Activated CD4-positive, alpha-beta T cell treated with anti-CD3 and anti-CD28 coated beads for 48 hours (primary cell): ENCODE results near the gene WASHC4.

Experiments
- DNase-seq: peaks from one replicate; pipeline ENCODE4 v3.0.0-alpha.2; 2020

WASHC4 gene

GRCh38 chr12:105212438-105212837, 104.9 kb downstream of the WASHC4 start:
- no peak for DNase-seq

GRCh38 chr12:105214148-105214547, 106.6 kb downstream of the WASHC4 start:
- no peak for DNase-seq

DNA sequence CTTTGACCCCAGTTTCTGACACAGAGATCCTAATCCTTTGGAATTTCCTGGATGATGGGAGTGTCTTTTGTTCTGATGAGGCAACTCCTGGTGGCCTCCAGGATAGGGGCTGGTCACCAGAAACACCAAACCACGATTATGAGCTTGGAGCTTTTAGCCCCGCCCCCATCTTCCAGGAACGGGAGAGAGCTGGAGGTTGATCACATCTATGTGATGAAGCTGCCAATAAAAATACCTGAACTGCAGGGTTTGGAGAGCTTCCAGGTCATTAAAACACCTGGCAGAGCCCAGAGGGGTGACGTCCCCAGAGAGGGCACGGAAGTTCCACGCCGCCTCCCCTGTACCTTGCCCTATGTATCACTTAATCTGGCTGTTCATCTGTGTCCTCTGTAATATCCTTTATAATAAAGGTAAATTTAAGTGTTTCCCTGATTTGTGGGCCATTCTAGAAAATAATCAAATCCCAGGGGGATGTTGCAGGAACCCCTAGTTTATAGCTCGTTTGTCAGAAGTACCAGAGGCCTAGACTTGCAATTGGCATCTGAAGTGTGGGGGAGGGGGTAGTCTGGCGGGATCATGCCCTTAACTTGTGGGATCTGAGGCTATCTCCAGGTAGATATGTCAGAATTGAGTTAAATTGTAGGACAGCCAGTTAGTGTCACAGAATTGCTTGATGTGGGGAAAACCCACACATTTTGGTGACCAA, 107.3 kb downstream of the WASHC4 start:
- no peak for DNase-seq

GRCh38 chr12:105218434-105218833, 110.9 kb downstream of the WASHC4 start:
- no peak for DNase-seq
